ENCODE results near the gene TAX1BP3.

The TAX1BP3 gene

DNA sequence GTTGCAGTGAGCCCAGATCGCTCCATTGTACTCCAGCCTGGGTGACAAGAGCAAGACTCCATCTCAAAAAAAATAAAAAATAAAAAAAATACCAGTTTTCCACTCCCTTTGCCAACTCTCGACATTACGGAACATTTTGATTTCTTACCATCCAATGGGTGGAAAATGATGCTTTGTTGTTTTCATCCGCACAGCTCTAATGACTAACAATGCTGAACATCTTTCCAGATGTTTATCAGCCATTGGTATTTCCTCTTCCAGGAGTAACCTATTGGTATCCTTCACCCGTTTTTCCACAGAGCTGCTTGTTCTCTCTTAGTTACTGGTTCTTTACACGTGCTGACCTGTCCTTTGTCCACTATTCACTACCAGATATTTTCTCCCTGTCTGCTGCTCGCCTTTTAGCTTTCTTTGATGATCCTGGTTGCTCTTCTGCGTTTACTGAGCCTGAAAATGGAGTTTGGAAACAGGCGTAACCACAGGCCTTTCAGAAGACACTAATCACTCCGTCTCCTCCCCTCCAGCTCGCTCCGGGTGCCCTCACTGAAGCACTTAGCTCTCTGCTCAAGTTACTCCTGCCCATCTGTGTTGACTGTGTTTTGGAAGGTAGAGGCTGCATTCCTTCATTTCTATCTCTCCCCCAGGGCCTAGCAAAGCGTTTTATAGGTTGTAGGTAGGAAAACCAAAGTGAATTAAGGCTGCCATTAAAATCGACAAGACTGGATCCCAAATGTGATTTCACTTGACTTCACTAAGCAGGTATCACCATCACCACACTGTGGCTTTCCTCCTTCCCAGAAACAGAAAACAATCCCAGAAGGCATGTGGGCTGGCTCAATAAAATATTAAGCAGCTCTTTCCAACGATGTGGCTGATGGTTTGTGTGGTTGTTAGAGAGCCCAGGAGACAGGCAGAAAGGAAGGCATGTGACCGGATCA, 41.3 kb downstream of the TAX1BP3 start:
- no peak for DNase-seq (ENCODE audit: low read depth)

DNA sequence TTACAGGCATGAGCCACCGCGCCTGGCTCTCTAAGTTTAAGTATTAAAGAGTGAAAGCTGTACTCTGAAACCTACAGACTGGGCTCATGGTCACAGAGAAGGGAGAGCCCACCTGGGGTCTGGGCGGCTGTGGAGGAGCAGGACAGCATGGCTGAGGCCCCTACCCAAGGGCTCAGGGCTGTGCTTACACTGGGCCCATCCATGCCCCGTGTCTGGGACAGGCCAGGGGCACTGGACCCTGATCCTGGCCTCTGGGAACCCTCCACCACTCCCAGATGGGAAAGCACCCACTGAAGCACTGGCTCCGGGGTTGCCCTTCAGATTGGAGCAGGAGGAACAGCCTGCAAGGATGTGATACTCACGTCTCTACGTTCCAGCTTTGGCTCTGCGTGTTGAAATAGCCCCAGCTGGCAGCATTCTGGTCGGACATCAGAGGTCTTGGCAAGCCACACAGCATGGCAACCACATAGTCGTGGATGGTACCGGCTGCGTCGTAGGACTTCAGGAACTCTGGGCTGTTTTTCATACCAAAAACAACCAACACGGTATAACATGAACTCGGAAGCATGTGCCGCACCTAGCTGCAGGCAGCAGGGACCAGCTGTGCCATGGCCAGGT, 45.3 kb downstream of the TAX1BP3 start:
- no peak for DNase-seq (ENCODE audit: low read depth)

DNA sequence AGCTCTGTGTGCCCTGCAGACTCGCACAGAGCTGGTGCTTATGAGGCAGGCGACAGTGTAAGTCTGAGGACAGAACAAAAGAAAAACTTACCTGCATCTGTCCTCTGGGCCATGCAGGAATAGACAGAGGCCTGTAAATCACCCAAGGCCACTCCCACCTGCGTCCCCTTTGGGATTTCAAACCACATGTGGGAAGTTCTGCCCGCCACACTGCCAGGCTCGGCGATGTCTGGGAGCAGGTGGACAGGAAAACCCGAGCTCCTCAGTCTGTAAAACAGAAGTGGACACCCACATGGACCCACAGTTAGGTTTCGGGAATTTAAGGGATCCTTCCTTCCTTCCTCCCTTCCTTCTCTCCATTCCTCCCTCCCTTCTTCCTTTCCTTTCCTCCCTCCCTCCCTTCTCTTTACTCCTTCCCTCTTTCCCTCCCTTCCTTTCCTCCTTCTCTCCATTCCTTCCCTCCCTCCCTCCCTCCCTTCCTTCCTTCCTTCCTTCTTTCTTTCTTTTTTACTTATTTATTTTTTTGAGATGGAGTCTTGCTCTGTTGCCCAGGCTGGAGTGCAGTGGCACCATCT, 47.1 kb downstream of the TAX1BP3 start:
- DNase-seq (ENCODE audit: low read depth) = no peak

DNA sequence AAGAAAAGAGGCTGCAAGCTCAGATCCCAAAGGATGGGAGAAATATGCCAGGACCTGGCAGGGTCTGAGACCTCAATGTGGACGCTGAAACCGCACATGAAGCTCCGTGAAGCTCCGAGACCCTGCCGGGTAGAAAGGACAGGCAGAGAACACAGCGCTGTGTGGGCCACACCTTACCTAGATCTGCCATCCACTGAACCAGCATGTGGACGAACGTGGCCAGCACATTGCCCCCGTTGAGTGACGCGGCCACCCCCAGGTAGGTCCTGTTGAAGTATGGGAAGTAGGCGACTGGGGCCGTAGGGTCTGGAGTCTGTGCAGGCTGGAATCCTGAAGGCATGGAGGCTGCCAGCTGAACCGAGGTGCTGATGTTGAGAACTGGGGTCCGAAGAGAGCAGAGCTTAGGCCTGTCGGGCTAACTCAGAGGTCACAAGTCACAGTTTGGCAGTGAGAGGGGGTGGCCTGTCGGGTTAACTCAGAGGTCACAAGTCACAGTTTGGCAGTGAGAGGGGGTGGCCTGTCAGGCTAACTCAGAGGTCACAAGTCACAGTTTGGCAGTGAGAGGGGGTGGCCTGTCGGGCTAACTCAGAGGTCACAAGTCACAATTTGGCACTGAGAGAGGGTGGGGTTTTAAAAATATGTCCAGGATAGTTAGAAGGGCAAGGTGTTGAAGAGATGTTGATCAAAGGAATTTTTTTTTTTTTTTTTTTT, 53.1 kb downstream of the TAX1BP3 start:
- DNase-seq (ENCODE audit: low read depth) = no peak

DNA sequence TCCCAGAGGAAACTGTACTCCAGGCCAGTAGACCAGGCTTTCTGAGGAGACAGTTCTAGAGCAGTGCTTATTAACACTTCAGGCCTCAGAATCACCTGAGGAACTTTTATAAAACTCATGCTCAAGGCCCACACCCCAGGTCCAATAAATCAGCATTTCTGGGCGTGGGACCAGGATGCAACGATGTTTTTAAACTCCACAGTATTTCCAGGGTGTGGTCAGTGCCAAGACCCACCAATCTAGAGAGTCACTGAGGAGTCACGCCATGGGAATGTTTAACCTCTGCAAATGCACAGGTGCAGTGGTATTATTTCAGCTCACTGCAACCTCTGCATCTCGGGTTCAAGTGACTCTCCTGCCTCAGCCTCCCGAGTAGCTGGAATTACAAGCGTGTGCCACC, 55.3 kb downstream of the TAX1BP3 start:
- no peak for DNase-seq (ENCODE audit: low read depth)
